Type B pancreatic cell (in vitro differentiated cells): ENCODE measurements around the gene NME1. TPM values are rescaled to one million over a fixed set of nuclear protein-coding genes. Genes with fewer than 3 reads are reported as not detected.

ENCODE experiments used
- DNase-seq: peaks from one replicate; pipeline ENCODE4 v3.0.0; 2021; ENCODE audit warnings: mixed read lengths; ENCODE audit not compliant: unreplicated experiment; ENCODE audit errors: extremely low spot score
- H3K27ac Mint-ChIP-seq: 2 replicates; pipeline ENCODE4 v1.8.0; 2021; ENCODE audit warnings: mild to moderate bottlenecking, mixed read lengths
- H3K27me3 Mint-ChIP-seq: 2 replicates; pipeline ENCODE4 v1.8.0; 2021; ENCODE audit warnings: mixed read lengths
- H3K36me3 Mint-ChIP-seq: 2 replicates; pipeline ENCODE4 v1.8.0; 2021; ENCODE audit warnings: mixed read lengths
- H3K4me1 Mint-ChIP-seq: one replicate; pipeline ENCODE4 v1.8.0; 2021; ENCODE audit warnings: mixed read lengths; ENCODE audit not compliant: unreplicated experiment
- H3K4me3 Mint-ChIP-seq: 2 replicates; pipeline ENCODE4 v1.8.0; 2021; ENCODE audit warnings: mild to moderate bottlenecking, mixed read lengths
- H3K9me3 Mint-ChIP-seq: 2 replicates; pipeline ENCODE4 v1.8.0; 2021; ENCODE audit warnings: mixed read lengths
- CTCF ChIP-seq: fragments of 200-600 bp; sonication (generic); conservative IDR thresholded peaks from 2 replicates; pipeline ENCODE4 v1.5.0; 2021; ENCODE audit warnings: antibody characterized with exemption, mild to moderate bottlenecking
- total RNA-seq: library from RNA; stranded (reverse); gene quantifications from 2 replicates; pipeline ENCODE4 v1.2.1, GENCODE V29; 2021; ENCODE audit warnings: low replicate concordance

NME1 gene
- total RNA-seq, 1 donor from 2014 or later: 163 TPM

DNA sequence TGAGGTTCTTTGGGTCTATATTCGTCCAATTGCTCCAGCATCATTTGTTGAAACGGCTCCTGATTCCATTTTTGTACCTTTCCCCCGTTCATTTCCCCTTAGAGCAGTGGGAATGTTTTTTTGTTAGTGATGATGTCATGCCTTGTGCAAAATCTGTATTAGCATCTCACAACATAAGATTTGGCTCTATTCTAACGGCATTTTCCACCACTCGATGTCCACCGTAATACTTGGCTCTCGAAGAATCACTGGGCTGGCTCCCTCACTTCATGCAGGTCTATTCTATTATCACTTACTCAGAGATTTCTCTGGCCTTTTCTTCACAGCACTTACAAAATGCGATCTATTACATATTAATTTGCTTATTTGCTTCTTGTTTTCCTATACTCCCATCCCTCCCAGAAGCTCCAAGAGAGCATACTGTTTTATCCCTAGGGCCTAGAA is 571 bp upstream of the NME1 start:
- Mint-ChIP-seq H3K27me3 (no peaks in the 10 kb centered on the region), H3K27ac (no peak overlapping the region), H3K4me1 (peaks cover 7% of the 10 kb centered on the region), H3K9me3 (no peaks in the 10 kb centered on the region), H3K4me3 (no peak overlapping the region), H3K36me3 (peaks cover 12% of the 10 kb centered on the region)
- DNase-seq: no peak
- TF ChIP-seq CTCF: no peak

DNA sequence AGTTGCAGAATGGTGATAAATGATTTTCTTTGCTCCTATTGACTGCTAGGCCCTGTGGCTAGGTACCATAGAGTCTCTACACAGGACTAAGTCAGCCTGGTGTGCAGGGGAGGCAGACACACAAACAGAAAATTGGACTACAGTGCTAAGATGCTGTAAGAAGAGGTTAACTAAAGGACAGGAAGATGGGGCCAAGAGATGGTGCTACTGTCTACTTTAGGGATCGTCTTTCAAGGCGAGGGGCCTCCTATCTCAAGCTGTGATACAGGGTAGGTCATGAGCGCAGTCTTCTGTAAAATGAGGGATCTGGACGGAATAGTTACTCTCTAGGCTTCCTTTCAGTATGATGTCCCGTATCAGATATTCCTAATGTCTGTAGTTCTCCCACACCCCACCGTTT is 817 bp downstream of the NME1 start:
- no peak overlapping the region for H3K27ac Mint-ChIP-seq
- peaks cover 7% of the 10 kb centered on the region for H3K4me1 Mint-ChIP-seq

GRCh38 chr17:51155416-51155815 is 2.1 kb downstream of the NME1 start:
- H3K27me3 Mint-ChIP-seq: no peaks in the 10 kb centered on the region
- H3K4me1 Mint-ChIP-seq: peaks cover 7% of the 10 kb centered on the region

More for the DNA sequence above, 817 bp downstream of the NME1 start:
- Mint-ChIP-seq H3K9me3 (no peaks in the 10 kb centered on the region), H3K4me3 (no peak overlapping the region), H3K36me3 (peaks cover 12% of the 10 kb centered on the region), H3K27me3 (no peaks in the 10 kb centered on the region)
- DNase-seq: no peak
- no peak for TF ChIP-seq CTCF

GRCh38 chr17:51159604-51160003 is 6.2 kb downstream of the NME1 start:
- Mint-ChIP-seq H3K27me3 (no peaks in the 10 kb centered on the region), H3K4me3 (no peak overlapping the region), H3K4me1 (peaks cover 7% of the 10 kb centered on the region), H3K9me3 (no peaks in the 10 kb centered on the region), H3K27ac (no peak overlapping the region), H3K36me3 (peaks cover 27% of the 10 kb centered on the region)
- no peak for DNase-seq
- TF ChIP-seq CTCF: no peak

More at GRCh38 chr17:51155416-51155815, 2.1 kb downstream of the NME1 start:
- Mint-ChIP-seq H3K4me3 (peak overlapping the region; percentile 61), H3K27ac (no peak overlapping the region), H3K9me3 (no peaks in the 10 kb centered on the region), H3K36me3 (peaks cover 19% of the 10 kb centered on the region)
- no peak for DNase-seq
- no peak for TF ChIP-seq CTCF

DNA sequence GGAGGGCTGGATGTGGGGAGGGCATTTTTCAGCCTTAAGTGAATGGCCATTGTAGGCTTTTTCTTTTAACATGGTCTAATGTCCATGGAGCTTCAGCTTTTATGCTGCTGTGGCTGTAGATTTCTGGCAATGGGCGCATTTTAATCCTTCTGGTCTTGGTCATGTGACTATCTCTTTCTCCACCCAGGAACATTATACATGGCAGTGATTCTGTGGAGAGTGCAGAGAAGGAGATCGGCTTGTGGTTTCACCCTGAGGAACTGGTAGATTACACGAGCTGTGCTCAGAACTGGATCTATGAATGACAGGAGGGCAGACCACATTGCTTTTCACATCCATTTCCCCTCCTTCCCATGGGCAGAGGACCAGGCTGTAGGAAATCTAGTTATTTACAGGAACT is 8.2 kb downstream of the NME1 start:
- Mint-ChIP-seq H3K9me3 (no peaks in the 10 kb centered on the region), H3K4me1 (peaks cover 12% of the 10 kb centered on the region), H3K36me3 (peaks cover 22% of the 10 kb centered on the region), H3K27me3 (no peaks in the 10 kb centered on the region), H3K27ac (no peak overlapping the region), H3K4me3 (no peak overlapping the region)
- no peak for TF ChIP-seq CTCF
- DNase-seq: no peak
